ENCODE data around the gene FXYD5. TPM values are rescaled to one million over a fixed set of nuclear protein-coding genes. Genes with fewer than 3 reads are reported as not detected.
A peak's percentile ranks its signal among the peaks of the same experiment; 100 is the strongest.

FXYD5 gene
- total and polyA plus RNA-seq, 9 of the 15 experiments (the other 6 are each of a cell fraction or from before 2014, with no cell fraction given), result 104 to 537 (median 174) TPM

GRCh38 chr19:35164418-35164817, 9.9 kb downstream of the FXYD5 start (continued):
- TF ChIP-seq ZBTB40 (IDR thresholded peaks at IDR 0.05), result no peak
- no peak for TF ChIP-seq ZBTB40 (CRISPR knock-in tag; IDR thresholded peaks at IDR 0.05)
- TF ChIP-seq GABPB1 (CRISPR knock-in tag; IDR thresholded peaks at IDR 0.05), result no peak
- TF ChIP-seq DMBX1 (CRISPR knock-in tag; IDR thresholded peaks at IDR 0.05; ENCODE audit: borderline replicate concordance), result no peak; the same call in 1 of the 2 replicates
- TF ChIP-seq ZZZ3 (IDR thresholded peaks at IDR 0.05), result no peak
- TF ChIP-seq ZNF583 (CRISPR knock-in tag; IDR thresholded peaks at IDR 0.05), result no peak
- TF ChIP-seq ATF4 (CRISPR knock-in tag; IDR thresholded peaks at IDR 0.05), result no peak
- TF ChIP-seq HDAC1 (IDR thresholded peaks at IDR 0.05), result peak in 1 of 2 experiments; percentile 52; a peak in 1 of 4 replicates
- TF ChIP-seq KHSRP (IDR thresholded peaks at IDR 0.05), result no peak
- TF ChIP-seq ZBTB9 (CRISPR knock-in tag; IDR thresholded peaks at IDR 0.05), result no peak
- no peak for TF ChIP-seq ZNF655 (CRISPR knock-in tag; IDR thresholded peaks at IDR 0.05)
- TF ChIP-seq RNF2 (IDR thresholded peaks at IDR 0.05), result no peak
- TF ChIP-seq CHD4 (IDR thresholded peaks at IDR 0.05; ENCODE audit: insufficient read depth, insufficient replicate concordance, low read depth, low read length, poor library complexity, severe bottlenecking), result no peak
- TF ChIP-seq HINFP (tag; conservative IDR thresholded peaks at IDR 0.05; ENCODE audit: low read depth), result no peak
- no peak for TF ChIP-seq RUNX1 (IDR thresholded peaks at IDR 0.05; ENCODE audit: low read depth)
